Measurements from ENCODE around the gene ANXA4.
"Not testable (repeated sequence)": the region's sequence is repeated elsewhere in the genome, so short reads cannot be mapped to it uniquely, and the experiment has no call there.

Gene ANXA4

DNA sequence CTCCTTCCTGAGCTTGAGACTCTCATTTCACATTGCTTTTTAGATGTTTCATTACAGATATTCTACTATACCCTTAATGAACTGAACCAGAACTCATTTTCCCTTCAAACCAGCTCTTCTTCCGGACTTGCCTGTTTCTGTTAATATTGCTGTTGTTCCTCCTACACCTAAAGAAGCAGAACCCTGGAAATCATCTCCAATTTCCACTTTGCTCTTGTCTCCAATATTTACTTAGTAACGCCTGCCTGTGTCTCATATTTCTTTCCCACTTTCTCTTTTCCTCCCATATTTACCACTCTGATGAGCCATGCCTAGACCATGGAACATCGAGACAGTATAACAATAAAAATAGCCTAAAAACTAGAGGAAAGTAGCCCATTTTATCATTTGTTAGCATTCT lies 69.7 kb downstream of the ANXA4 start:
- no peak for DNase-seq

- no peak for DNase-seq
Measured at GRCh38 chr2:69815717-69816116, 73.8 kb downstream of the ANXA4 start.

DNA sequence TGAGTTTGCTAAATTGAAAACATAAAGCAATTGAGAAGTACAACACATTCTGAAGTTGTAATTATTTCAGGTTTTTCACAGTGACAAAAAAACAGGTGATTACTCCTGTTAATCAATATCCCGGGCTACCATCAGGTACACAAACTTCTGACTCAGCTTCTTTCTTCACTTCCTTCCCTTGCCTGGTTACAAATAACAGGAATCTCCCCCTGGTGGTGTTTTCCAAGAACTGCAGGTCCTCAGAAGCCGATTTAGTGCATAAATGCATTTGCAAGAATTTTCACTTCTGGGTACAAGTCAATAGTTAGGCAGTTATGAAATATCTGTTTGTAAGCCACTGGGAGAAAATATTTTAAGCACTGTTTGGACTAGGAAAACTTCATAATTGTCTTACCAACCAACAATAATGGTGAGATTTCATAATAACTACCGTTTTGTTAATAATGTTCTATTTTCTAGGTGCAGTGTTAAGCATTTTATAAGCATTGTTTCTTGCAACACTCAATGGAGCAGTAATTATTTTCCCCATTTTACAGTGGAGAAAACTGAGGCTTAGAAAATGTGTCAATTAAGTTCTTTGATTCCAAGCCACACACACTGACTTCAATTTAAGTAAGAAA lies 75.1 kb downstream of the ANXA4 start:
- DNase-seq, result no peak

DNA sequence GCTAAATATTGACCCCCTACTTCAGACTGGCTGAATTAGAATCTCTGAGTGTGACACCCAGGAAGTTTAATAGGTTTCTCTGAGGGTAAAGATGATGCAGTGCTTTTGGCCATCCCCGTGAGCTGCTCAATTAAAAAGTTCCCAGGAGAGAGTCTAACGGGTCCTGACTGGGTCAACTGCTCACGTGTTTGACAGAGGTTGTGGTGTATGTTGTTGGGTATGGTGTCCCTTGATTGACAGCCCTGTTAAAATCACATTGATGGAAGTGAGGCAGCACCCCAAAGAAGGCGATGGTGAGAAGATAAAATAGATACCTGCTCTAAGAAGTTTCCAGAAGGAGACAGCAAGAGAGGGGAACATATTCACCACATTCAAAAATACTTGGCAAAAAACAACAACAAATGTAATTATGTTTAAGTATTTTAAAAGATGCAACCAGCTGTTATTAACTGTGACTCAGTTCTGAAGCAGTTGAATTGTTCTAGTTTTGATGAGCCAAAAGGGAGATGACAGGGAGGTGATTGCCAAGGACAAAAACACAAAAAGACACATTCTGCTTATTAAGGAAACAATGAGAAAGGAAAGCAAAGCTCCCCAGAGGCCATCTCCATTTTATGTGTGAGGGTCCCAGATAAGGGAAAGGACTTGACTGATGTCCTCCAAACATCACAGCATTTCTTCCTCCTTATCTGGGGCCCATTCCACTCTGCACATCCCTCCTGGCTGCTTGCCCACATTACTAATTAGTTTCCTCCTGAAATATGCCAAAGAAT lies 76.0 kb downstream of the ANXA4 start:
- DNase-seq, result no peak

DNA sequence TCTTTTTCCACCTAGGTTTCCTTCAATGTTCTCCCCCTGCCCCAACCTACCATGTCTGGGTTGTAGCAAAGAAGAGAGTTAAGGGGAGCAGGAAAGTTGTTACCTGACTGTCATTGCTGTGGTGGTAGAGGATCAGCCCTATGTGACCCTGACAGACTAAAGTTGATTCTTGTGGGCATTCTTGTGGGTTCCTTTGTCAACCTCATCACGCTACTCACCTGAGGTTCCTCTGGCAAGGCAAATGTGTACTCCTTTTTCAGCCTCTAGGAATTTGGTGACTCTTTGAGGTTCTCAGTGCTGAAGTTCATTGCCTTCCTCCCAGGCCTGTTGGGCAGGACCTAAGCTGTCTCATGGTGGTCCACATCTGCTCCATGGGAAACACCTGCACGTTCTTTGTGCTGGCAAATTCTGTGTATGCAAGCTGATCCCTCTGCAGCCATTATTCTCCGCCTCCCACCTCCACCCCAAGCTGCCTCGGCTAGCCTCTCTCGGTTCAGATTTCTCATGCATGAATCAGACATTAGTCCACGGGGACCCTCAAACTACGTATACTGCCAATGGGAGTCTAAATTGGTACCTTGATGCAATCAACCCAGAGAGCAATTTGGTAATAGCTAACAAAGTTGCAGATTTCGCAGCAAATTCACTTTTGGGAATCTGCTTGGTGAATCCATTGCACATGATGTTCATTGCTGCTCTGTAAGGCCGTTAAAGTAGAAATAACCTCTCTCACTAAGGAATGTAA lies 86.0 kb downstream of the ANXA4 start:
- no peak for DNase-seq

GRCh38 chr2:69828938-69829255 lies 87.0 kb downstream of the ANXA4 start:
- no peak for DNase-seq

DNA sequence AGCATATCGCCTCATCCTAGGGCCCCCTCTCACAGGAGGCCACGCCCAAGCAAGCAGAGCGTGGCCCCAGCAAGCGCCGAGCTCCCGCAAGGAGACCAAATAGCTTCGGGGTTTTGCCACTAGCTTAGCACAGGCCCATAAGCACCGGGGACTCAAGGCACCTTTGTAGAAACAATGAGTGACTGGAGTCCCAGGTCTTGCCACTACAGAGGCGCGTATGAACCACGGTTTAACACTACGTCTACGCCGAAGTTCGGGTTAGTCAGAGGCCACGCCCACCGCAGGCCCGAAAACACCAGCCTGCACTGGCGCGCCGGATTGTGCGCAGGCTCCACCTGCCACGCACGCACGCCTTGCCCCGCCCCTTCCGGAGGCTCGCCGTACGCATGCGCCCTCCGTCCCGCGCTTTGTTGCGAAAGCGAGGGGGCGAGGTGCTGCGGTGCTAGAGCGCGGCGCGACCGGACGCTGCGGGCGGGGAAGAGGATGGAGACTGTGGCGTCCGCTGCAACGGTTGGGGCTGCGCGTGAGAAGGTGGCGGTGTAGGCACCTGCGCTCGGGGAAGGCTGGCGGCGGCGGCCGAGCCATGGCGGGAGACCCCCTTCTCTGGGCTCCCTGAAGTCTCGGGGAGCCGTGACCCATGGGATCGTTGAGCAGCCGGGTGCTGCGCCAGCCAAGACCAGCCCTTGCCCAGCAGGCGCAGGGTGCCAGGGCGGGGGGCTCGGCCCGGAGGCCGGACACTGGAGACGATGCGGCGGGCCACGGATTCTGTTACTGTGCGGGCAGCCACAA lies 87.5 kb downstream of the ANXA4 start, which contains the start of gene GMCL1:
TSS of gene GMCL1 (plus strand) at position 405 of the 789 bp plus-strand sequence. CDS start at position 638, 233 bp downstream.
- peak; percentile 99 for DNase-seq

- peak; percentile 39 for DNase-seq
Measured at GRCh38 chr2:69830045-69830905, 88.3 kb downstream of the ANXA4 start.

GRCh38 chr2:69830906-69831241 lies 88.9 kb downstream of the ANXA4 start:
- not testable (repeated sequence) for DNase-seq

DNA sequence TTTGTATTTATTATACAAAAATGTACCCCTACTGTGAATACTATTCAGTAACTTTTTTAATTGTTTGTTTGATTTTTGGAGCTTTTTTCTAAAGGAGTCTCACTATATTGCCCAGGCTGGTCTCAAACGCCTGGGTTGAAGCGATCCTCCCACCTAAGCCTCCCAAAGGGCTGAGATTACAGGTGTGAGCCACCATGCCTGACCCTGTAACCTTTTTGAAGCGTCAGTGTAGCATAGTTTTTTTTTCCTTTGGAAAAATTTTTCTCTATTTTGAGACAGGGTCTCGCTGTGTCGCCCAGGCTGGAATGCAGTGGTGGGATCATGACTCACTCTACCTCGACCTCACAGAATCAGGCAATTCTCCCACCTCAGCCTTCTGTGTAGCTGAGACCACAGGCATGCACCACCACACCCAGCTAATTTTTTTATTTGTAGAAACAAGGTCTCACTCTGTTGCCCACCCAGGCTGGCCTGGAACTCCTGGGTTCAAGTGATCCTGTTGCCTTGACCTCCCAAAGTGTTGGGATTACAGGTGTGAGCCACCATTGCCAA lies 89.5 kb downstream of the ANXA4 start:
- DNase-seq, result no peak

GRCh38 chr2:69833752-69834151 lies 91.8 kb downstream of the ANXA4 start:
- no peak for DNase-seq

- DNase-seq, result no peak
Measured at GRCh38 chr2:69835666-69836065, 93.7 kb downstream of the ANXA4 start.

GRCh38 chr2:69836316-69836715 lies 94.4 kb downstream of the ANXA4 start:
- DNase-seq, result no peak

GRCh38 chr2:69837533-69837932 lies 95.6 kb downstream of the ANXA4 start:
- DNase-seq, result no peak

GRCh38 chr2:69843993-69844392 lies 102.1 kb downstream of the ANXA4 start:
- DNase-seq, result no peak

GRCh38 chr2:69844560-69844959 lies 102.6 kb downstream of the ANXA4 start:
- no peak for DNase-seq

GRCh38 chr2:69846182-69847067 lies 104.5 kb downstream of the ANXA4 start:
- no peak for DNase-seq

DNA sequence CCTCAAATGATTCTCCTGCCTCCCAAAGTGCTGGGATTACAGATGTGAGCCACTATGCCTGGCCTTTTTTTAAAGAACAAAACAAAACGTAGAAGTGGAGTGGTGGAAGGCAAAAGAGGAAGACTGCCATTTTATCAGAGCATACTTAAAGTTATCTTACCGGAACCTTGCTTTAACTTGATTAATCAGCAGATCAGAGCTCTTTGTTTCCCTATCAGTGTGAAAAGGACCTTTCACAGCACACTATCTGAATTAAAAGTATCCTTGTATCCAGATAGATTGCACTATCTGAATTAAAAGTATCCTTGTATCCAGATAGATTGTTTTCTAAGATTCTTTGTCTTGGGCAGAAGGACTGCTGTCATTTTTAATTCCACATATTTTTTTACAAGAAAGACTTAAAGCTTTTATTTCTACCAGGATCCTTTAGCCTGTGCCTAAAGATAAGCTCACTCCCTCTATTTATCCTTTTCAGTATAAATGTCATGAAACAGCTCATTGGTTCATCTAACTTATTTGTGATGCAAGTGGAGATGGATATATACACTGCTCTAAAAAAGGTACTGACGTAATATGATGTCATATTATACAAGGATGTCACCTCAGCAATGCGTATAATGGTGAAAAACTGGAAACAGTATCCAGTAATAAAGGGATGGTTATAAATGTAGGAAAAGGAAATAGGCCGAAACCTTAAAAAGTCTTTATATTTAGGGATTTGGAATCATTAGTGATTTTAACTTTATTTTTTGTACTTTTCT lies 105.3 kb downstream of the ANXA4 start:
- no peak for DNase-seq

DNA sequence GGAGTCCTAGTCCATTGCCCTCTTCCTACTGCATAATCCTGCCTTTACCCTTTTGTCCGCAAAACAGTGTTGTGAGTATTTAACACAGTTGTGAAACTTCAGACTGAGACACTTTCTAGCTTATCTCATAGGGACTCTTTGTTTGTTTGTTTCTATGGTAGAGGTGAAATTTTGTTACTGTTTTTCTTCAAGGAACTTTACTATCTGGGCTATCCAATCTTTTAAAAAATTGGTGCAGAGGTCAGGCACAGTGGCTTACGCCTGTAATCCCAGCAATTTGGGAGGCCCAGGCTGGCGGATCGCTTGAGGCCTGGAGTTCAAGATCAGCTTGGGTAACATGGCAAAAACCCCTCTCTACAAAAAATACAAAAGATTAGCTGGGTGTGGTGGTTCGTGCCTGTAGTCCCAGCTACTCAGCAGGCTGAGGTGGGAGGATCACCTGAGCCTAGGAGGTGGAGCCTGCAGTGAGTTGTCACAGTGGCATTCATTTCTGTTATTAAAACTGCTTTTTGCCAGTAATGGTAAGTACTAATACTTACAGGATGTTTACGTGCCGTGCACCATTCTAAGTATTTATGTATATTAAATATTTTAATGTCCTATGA lies 106.4 kb downstream of the ANXA4 start:
- no peak for DNase-seq

DNA sequence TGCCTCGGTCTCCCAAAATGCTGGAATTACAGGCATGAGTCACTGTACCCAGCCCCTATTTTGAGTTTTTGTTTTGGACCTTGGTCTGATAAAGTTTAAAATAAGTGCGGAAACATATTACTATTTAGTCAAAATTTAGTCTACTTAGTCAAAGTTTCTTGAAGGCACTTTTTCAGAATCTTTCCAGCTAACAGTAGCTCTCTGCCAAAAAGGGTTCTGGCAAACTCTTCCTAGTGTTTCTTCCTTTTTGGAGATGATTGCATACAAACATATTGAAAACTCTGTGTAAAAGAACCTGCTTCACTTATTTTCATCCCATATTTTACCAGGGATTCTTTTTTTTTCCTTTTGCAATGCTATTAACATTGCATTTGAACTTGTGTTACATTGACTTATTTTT lies 116.3 kb downstream of the ANXA4 start:
- DNase-seq, result no peak

Measured in activated gamma-delta T cell (primary cell).